Endothelial cell of umbilical vein (primary cell): Measurements from ENCODE around the gene ZNF800. TPM values are rescaled to one million over a fixed set of nuclear protein-coding genes. Genes with fewer than 3 reads are reported as not detected.

Experiments used
- BruUV-seq: library from RNA; stranded (reverse); fragments of 400-500 nt; replicated peaks from 2 replicates; lab custom pipeline; 2021; lab: Mats Ljungman, UMichigan
- CTCF ChIA-PET: fragments of 300-600, 350-600 bp; sonication (Branson Sonifier 250); formaldehyde crosslinking; loops from one replicate; lab custom pipeline; 2021; ENCODE audit warnings: antibody characterized with exemption, inconsistent platforms; lab: Charles Lee
- POLR2A ChIA-PET: fragments of 300-600, 350-600 bp; sonication (Branson Sonifier 250); formaldehyde crosslinking; loops from one replicate; lab custom pipeline; 2021; ENCODE audit warnings: antibody characterized with exemption, inconsistent platforms; lab: Charles Lee
- DNase-seq: peaks from one replicate; pipeline ENCODE4 v3.0.0-alpha.2; 2011; ENCODE audit warnings: low read depth, low spot score
- FAIRE-seq: peaks from 2 replicates; lab custom pipeline; 2011; peaks lifted over from hg19 to GRCh38; lab: Jason Lieb, UNC
- H2AFZ ChIP-seq: 2 replicates; pipeline ENCODE4 v1.6.0; 2012; ENCODE audit warnings: low read depth, low read length, control low read depth, inconsistent platforms
- H3K27ac ChIP-seq: 2 replicates; pipeline ENCODE4 v1.5.1; 2011; ENCODE audit warnings: low read depth, mild to moderate bottlenecking, control low read depth, low read length, moderate library complexity; ENCODE audit not compliant: insufficient read depth
- H3K27me3 ChIP-seq, 2 experiments: 2 replicates each; pipeline versions ENCODE4 v1.6.0 to v1.6.1; 2011; ENCODE audit warnings: low read length in 2 of 2, mixed read lengths in 1 of 2; ENCODE audit not compliant: control insufficient read depth in 2 of 2, insufficient read depth in 2 of 2
- H3K36me3 ChIP-seq, 2 experiments: 2 replicates in 1 of 2; 3 replicates in 1 of 2; pipeline ENCODE4 v1.5.1; 2011; ENCODE audit warnings: low read length in 2 of 2, mild to moderate bottlenecking in 1 of 2, moderate library complexity in 1 of 2; ENCODE audit not compliant: control insufficient read depth in 2 of 2, insufficient read depth in 2 of 2; ENCODE audit errors: extremely low read depth in 1 of 2
- H3K4me1 ChIP-seq: 3 replicates; pipeline ENCODE4 v1.5.1; 2011; ENCODE audit warnings: mild to moderate bottlenecking, low read length; ENCODE audit not compliant: control insufficient read depth, insufficient read depth; ENCODE audit errors: extremely low read depth
- H3K4me2 ChIP-seq: 2 replicates; pipeline ENCODE4 v1.6.1; 2011; ENCODE audit warnings: low read length, control low read depth, mixed read lengths; ENCODE audit not compliant: insufficient read depth
- H3K4me3 ChIP-seq, 3 experiments: fragments of 200-600 bp in 1 of 3; sonication (generic), shearing (Covaris generic) in 1 of 3; replicated peaks in 1 of 3; 2 replicates each; pipeline ENCODE4 v1.5.1; 2011 to 2016; ENCODE audit warnings: control low read depth in 3 of 3, low read length in 3 of 3, mild to moderate bottlenecking in 2 of 3, inconsistent platforms in 1 of 3, low read depth in 1 of 3, moderate library complexity in 1 of 3; ENCODE audit not compliant: insufficient read depth in 1 of 3
- H3K79me2 ChIP-seq: 2 replicates; pipeline ENCODE4 v1.6.0; 2012; ENCODE audit warnings: low read length, inconsistent platforms; ENCODE audit not compliant: control insufficient read depth, insufficient read depth
- H3K9ac ChIP-seq: replicated peaks from 2 replicates; pipeline ENCODE3; 2011; ENCODE audit warnings: low read length, control low read depth; ENCODE audit not compliant: insufficient read depth; ENCODE audit errors: extremely low read depth
- H3K9me1 ChIP-seq: replicated peaks from 3 replicates; pipeline ENCODE4 v1.6.0; 2011; ENCODE audit warnings: mild to moderate bottlenecking, low read length; ENCODE audit not compliant: control insufficient read depth, insufficient read depth; ENCODE audit errors: extremely low read depth
- H3K9me3 ChIP-seq: replicated peaks from 2 replicates; pipeline ENCODE4 v1.5.1; 2012; ENCODE audit warnings: low read length, inconsistent platforms; ENCODE audit not compliant: control insufficient read depth, insufficient read depth
- H4K20me1 ChIP-seq: replicated peaks from 2 replicates; pipeline ENCODE3; 2011; ENCODE audit warnings: mild to moderate bottlenecking, low read length; ENCODE audit not compliant: control insufficient read depth, insufficient read depth; ENCODE audit errors: extremely low read depth
- CTCF ChIP-seq, 2 donors: IDR thresholded peaks; 1 replicate in 1 of 2; 2 replicates in 1 of 2; pipeline ENCODE4 v1.5.1; 2011; ENCODE audit warnings: low read length in 2 of 2, mild to moderate bottlenecking in 2 of 2, moderate library complexity in 2 of 2, control low read depth in 1 of 2, inconsistent platforms in 1 of 2, low read depth in 1 of 2; ENCODE audit not compliant: insufficient read depth in 1 of 2; ENCODE audit errors: extremely low read depth in 1 of 2
- EZH2 ChIP-seq: IDR thresholded peaks from 2 replicates; pipeline ENCODE4 v1.6.1; 2012; ENCODE audit warnings: borderline replicate concordance, low read depth, mild to moderate bottlenecking, moderate library complexity, low read length, inconsistent platforms; ENCODE audit not compliant: severe bottlenecking
- FOS ChIP-seq: IDR thresholded peaks from 2 replicates; pipeline ENCODE4 v1.6.1; 2011; ENCODE audit warnings: mild to moderate bottlenecking, low read length, moderate library complexity, borderline replicate concordance; ENCODE audit not compliant: insufficient read depth
- GATA2 ChIP-seq: IDR thresholded peaks from 2 replicates; pipeline ENCODE4 v1.7.0; 2011; ENCODE audit warnings: low read depth, mild to moderate bottlenecking, moderate library complexity, mixed read lengths, low read length; ENCODE audit not compliant: insufficient read length, insufficient read depth
- JUN ChIP-seq: IDR thresholded peaks from 2 replicates; pipeline ENCODE4 v1.6.1; 2011; ENCODE audit warnings: borderline replicate concordance, low read depth; ENCODE audit not compliant: insufficient read length, insufficient read depth
- MAX ChIP-seq: IDR thresholded peaks from 2 replicates; pipeline ENCODE4 v1.6.1; 2011; ENCODE audit not compliant: insufficient read depth, insufficient read length
- MYC ChIP-seq: IDR thresholded peaks from one replicate; pipeline ENCODE4 v1.6.1; 2011; ENCODE audit warnings: mild to moderate bottlenecking, low read depth, low read length
- POLR2A ChIP-seq: IDR thresholded peaks from 2 replicates; pipeline ENCODE4 v1.6.1; 2012; ENCODE audit warnings: low read depth, mild to moderate bottlenecking, control low read depth, low read length
- POLR2AphosphoS5 ChIP-seq: IDR thresholded peaks from 2 replicates; pipeline ENCODE4 v1.6.1; 2012; ENCODE audit warnings: low read depth, mild to moderate bottlenecking, control low read depth, low read length, moderate library complexity; ENCODE audit not compliant: insufficient read depth
- dilution Hi-C: fragments of 300-500 bp; cut with MboI; formaldehyde crosslinking; loops from one replicate; pipeline ENCODE4 v1.15.0; 2019; ENCODE audit warnings: low sequenced_read_pairs; ENCODE audit not compliant: extremely low pct_ligation_motif_present
- intact Hi-C: fragments of 100-400 bp; cut with micrococcal nuclease; formaldehyde crosslinking; loops from one replicate; pipeline ENCODE4 v1.10.0; 2022
- polyA plus RNA-seq, 4 experiments: library from polyadenylated mRNA; depleted of rRNA in 3 of 4; stranded (reverse) in 3 of 4; unstranded in 1 of 4; fragments of >200 nt; gene quantifications; 2 replicates each; pipeline versions ENCODE4 v1.2.1 to v1.2.3, GENCODE V29; 2011 to 2012; ENCODE audit warnings: missing spikeins in 1 of 4
- total RNA-seq: library from RNA; stranded (reverse); gene quantifications from 2 replicates; pipeline ENCODE4 v1.2.3, GENCODE V29; 2021

The ZNF800 gene
- total and polyA plus RNA-seq, 2 donors (not counting 3 experiments of a cell fraction or from before 2014, with no cell fraction given) = 10.9 to 35.4 TPM

GRCh38 chr7:127342596-127342995 is 49.9 kb downstream of the ZNF800 start:
- dilution Hi-C loops (no loop called here), intact Hi-C loops (no loop called here)
- H4K20me1 ChIP-seq = no peaks in the 10 kb centered on the region
- peaks cover 0 to 3% of the 10 kb centered on the region in 2 experiments for H3K27me3 ChIP-seq
- peaks cover 2% of the 10 kb centered on the region for H3K4me1 ChIP-seq
- DNase-seq (no peak), FAIRE-seq (no peak)
- H3K9ac ChIP-seq = no peak overlapping the region
- no TSS peak for BruUV-seq
- no peak overlapping the region for H3K27ac ChIP-seq
- H3K36me3 ChIP-seq = no peaks in the 10 kb centered on the region
- H3K4me2 ChIP-seq = no peak overlapping the region
- H3K9me3 ChIP-seq = no peaks in the 10 kb centered on the region
- POLR2A ChIA-PET = interaction anchor here (0.9 kb wide), 1 partner anchor 9 kb away, joined by 3 read pairs; no protein-coding TSS in a partner anchor
- CTCF ChIA-PET = no interaction called here
- H2AFZ ChIP-seq = no peak overlapping the region
- H3K79me2 ChIP-seq = no peaks in the 10 kb centered on the region
- no peak overlapping the region for H3K4me3 ChIP-seq
- TF ChIP-seq EZH2 = no peak
- no peak for TF ChIP-seq POLR2A
- no peak for TF ChIP-seq GATA2
- TF ChIP-seq CTCF (IDR thresholded peaks at IDR 0.05; ENCODE audit: extremely low read depth in 1 of 2, insufficient read depth in 1 of 2, low read depth in 1 of 2, low read length in 2 of 2) = no peak
- no peak for TF ChIP-seq FOS
- no peak for TF ChIP-seq POLR2AphosphoS5
- TF ChIP-seq MYC = no peak
- no peak for TF ChIP-seq MAX
- TF ChIP-seq JUN = no peak
- H3K9me1 ChIP-seq = no peaks in the 10 kb centered on the region
